ENCODE results near the gene ARHGEF25. TPM values are rescaled to one million over a fixed set of nuclear protein-coding genes. Genes with fewer than 3 reads are reported as not detected.
"Not testable (repeated sequence)": the region's sequence is repeated elsewhere in the genome, so short reads cannot be mapped to it uniquely, and the experiment has no call there.

ARHGEF25 gene
- total RNA-seq = 10 to 100 TPM; 14.0 to 22.6 (median 18.1) TPM
- polyA plus RNA-seq = 21.3 TPM
- long read RNA-seq, donor 1, partial matches to known transcripts = 0 of 1 reads
- long read RNA-seq, donor 1, other reads (novel, unspliced or antisense) = 1 of 1 reads
- long read RNA-seq, donor 2, partial matches to known transcripts = 0 of 1 reads
- long read RNA-seq, donor 2, other reads (novel, unspliced or antisense) = 1 of 1 reads
- long read RNA-seq, donor 3, partial matches to known transcripts = 2 of 4 reads
- long read RNA-seq, donor 3, other reads (novel, unspliced or antisense) = 1 of 4 reads
- long read RNA-seq, donor 4 = 0 reads

- Histone ChIP-seq H3K27me3 (ENCODE audit: control insufficient read depth, insufficient read depth) (no peaks in the 10 kb centered on the region), H3K4me1 (ENCODE audit: control insufficient read depth, insufficient read depth, low read length) (peaks cover 2% of the 10 kb centered on the region), H3K9me3 (ENCODE audit: control insufficient read depth, low read length) (no peaks in the 10 kb centered on the region), H3K4me3 (ENCODE audit: low read length) (peak within 1 kb of the TSS; percentile 78), H3K27ac (ENCODE audit: low read length) (peak within 1 kb of the TSS; percentile 79)
- peak; percentile 85 to 96 (median 94) for DNase-seq
- intact Hi-C loops (cut with DNase I) = no loop called here
- ATAC-seq = peak; percentile 91 to 92
- under 1% methylated on average over 52 of the region's 55 CpGs for WGBS
Measured at GRCh38 chr12:57611108-57611826, at the start of gene ARHGEF25. ARHGEF25 (plus strand) TSS chr12:57611435; CDS start chr12:57611895, 460 bp downstream.

- Histone ChIP-seq H3K4me3 (ENCODE audit: low read length) (no peak overlapping the region), H3K4me1 (ENCODE audit: control insufficient read depth, insufficient read depth, low read length) (no peaks in the 10 kb centered on the region), H3K9me3 (ENCODE audit: control insufficient read depth, low read length) (no peaks in the 10 kb centered on the region), H3K27me3 (ENCODE audit: control insufficient read depth, insufficient read depth) (no peaks in the 10 kb centered on the region), H3K27ac (ENCODE audit: low read length) (no peak overlapping the region)
- ATAC-seq (no peak), DNase-seq (no peak)
- WGBS = 19% methylated on average over 4 of the region's 4 CpGs
- intact Hi-C loops (cut with DNase I) = no loop called here
Measured at GRCh38 chr12:57563358-57563757, 47.9 kb upstream of the ARHGEF25 start.

- no peak overlapping the region for H3K27ac ChIP-seq (ENCODE audit: low read length)
- intact Hi-C loops (cut with DNase I) = no loop called here
- 83% methylated on average over 7 of the region's 7 CpGs for WGBS
- H3K4me1 ChIP-seq (ENCODE audit: control insufficient read depth, insufficient read depth, low read length) = no peaks in the 10 kb centered on the region
- DNase-seq = no peak
- no peak for ATAC-seq
- no peak overlapping the region for H3K4me3 ChIP-seq (ENCODE audit: low read length)
- no peaks in the 10 kb centered on the region for H3K9me3 ChIP-seq (ENCODE audit: control insufficient read depth, low read length)
- no peaks in the 10 kb centered on the region for H3K27me3 ChIP-seq (ENCODE audit: control insufficient read depth, insufficient read depth)
Measured at GRCh38 chr12:57564178-57564740, 47.0 kb upstream of the ARHGEF25 start.

- no peaks in the 10 kb centered on the region for H3K4me1 ChIP-seq (ENCODE audit: control insufficient read depth, insufficient read depth, low read length)
- H3K4me3 ChIP-seq (ENCODE audit: low read length) = no peak overlapping the region
- no peak for DNase-seq
- no peak overlapping the region for H3K27ac ChIP-seq (ENCODE audit: low read length)
- ATAC-seq = no peak
- intact Hi-C loops (cut with DNase I) = no loop called here
- WGBS = 39% methylated on average over 6 of the region's 6 CpGs
- no peaks in the 10 kb centered on the region for H3K9me3 ChIP-seq (ENCODE audit: control insufficient read depth, low read length)
- H3K27me3 ChIP-seq (ENCODE audit: control insufficient read depth, insufficient read depth) = no peaks in the 10 kb centered on the region
Measured at GRCh38 chr12:57568838-57569237, 42.4 kb upstream of the ARHGEF25 start.

- ATAC-seq = no peak
- DNase-seq = no peak
- no peak overlapping the region for H3K27ac ChIP-seq (ENCODE audit: low read length)
- H3K27me3 ChIP-seq (ENCODE audit: control insufficient read depth, insufficient read depth) = no peaks in the 10 kb centered on the region
- H3K4me1 ChIP-seq (ENCODE audit: control insufficient read depth, insufficient read depth, low read length) = no peaks in the 10 kb centered on the region
- intact Hi-C loops (cut with DNase I) = no loop called here
- H3K4me3 ChIP-seq (ENCODE audit: low read length) = no peak overlapping the region
- 86% methylated on average over 18 of the region's 18 CpGs for WGBS
- no peaks in the 10 kb centered on the region for H3K9me3 ChIP-seq (ENCODE audit: control insufficient read depth, low read length)
Measured at GRCh38 chr12:57569858-57570257, 41.4 kb upstream of the ARHGEF25 start.

GRCh38 chr12:57570438-57570837, 40.8 kb upstream of the ARHGEF25 start:
- intact Hi-C loops (cut with DNase I); H3K27me3 ChIP-seq (ENCODE audit: control insufficient read depth, insufficient read depth); H3K9me3 ChIP-seq (ENCODE audit: control insufficient read depth, low read length); H3K27ac ChIP-seq (ENCODE audit: low read length); H3K4me1 ChIP-seq (ENCODE audit: control insufficient read depth, insufficient read depth, low read length); ATAC-seq; DNase-seq; H3K4me3 ChIP-seq (ENCODE audit: low read length): not testable (repeated sequence)
- WGBS = 86% methylated on average over 13 of the region's 13 CpGs

GRCh38 chr12:57571926-57572762, 39.1 kb upstream of the ARHGEF25 start:
- H3K27me3 ChIP-seq (ENCODE audit: control insufficient read depth, insufficient read depth) = no peaks in the 10 kb centered on the region
- 88% methylated on average over 12 of the region's 12 CpGs for WGBS
- intact Hi-C loops (cut with DNase I) = no loop called here
- no peak overlapping the region for H3K4me3 ChIP-seq (ENCODE audit: low read length)
- no peaks in the 10 kb centered on the region for H3K9me3 ChIP-seq (ENCODE audit: control insufficient read depth, low read length)
- ATAC-seq (no peak), DNase-seq (no peak)
- H3K27ac ChIP-seq (ENCODE audit: low read length) = no peak overlapping the region
- no peaks in the 10 kb centered on the region for H3K4me1 ChIP-seq (ENCODE audit: control insufficient read depth, insufficient read depth, low read length)

GRCh38 chr12:57574795-57575194, 36.4 kb upstream of the ARHGEF25 start:
- no peaks in the 10 kb centered on the region for H3K27me3 ChIP-seq (ENCODE audit: control insufficient read depth, insufficient read depth)
- WGBS = 82% methylated on average over 10 of the region's 10 CpGs
- H3K4me1 ChIP-seq (ENCODE audit: control insufficient read depth, insufficient read depth, low read length) = no peaks in the 10 kb centered on the region
- DNase-seq = no peak
- intact Hi-C loops (cut with DNase I) = no loop called here
- H3K4me3 ChIP-seq (ENCODE audit: low read length) = no peak overlapping the region
- H3K9me3 ChIP-seq (ENCODE audit: control insufficient read depth, low read length) = no peaks in the 10 kb centered on the region
- no peak overlapping the region for H3K27ac ChIP-seq (ENCODE audit: low read length)
- ATAC-seq = no peak

- Histone ChIP-seq H3K27me3 (ENCODE audit: control insufficient read depth, insufficient read depth) (no peaks in the 10 kb centered on the region), H3K27ac (ENCODE audit: low read length) (no peak overlapping the region), H3K4me3 (ENCODE audit: low read length) (no peak overlapping the region), H3K4me1 (ENCODE audit: control insufficient read depth, insufficient read depth, low read length) (no peaks in the 10 kb centered on the region), H3K9me3 (ENCODE audit: control insufficient read depth, low read length) (no peaks in the 10 kb centered on the region)
- ATAC-seq (no peak), DNase-seq (no peak)
- intact Hi-C loops (cut with DNase I) = no loop called here
- WGBS = 82% methylated on average over 12 of the region's 12 CpGs
Measured at GRCh38 chr12:57575771-57576612, 35.2 kb upstream of the ARHGEF25 start.

GRCh38 chr12:57576613-57577160, 34.5 kb upstream of the ARHGEF25 start:
- intact Hi-C loops (cut with DNase I) = no loop called here
- Histone ChIP-seq H3K27ac (ENCODE audit: low read length) (no peak overlapping the region), H3K4me3 (ENCODE audit: low read length) (no peak overlapping the region), H3K9me3 (ENCODE audit: control insufficient read depth, low read length) (no peaks in the 10 kb centered on the region), H3K27me3 (ENCODE audit: control insufficient read depth, insufficient read depth) (no peaks in the 10 kb centered on the region), H3K4me1 (ENCODE audit: control insufficient read depth, insufficient read depth, low read length) (no peaks in the 10 kb centered on the region)
- WGBS = 77% methylated on average over 9 of the region's 9 CpGs
- DNase-seq (no peak), ATAC-seq (no peak)
